ENCODE data around the gene SAC3D1.

SAC3D1 gene

GRCh38 chr11:65059959-65060824 is 19.2 kb downstream of the SAC3D1 start:
- DNase-seq (ENCODE audit: low spot score): no peak

- DNase-seq (ENCODE audit: low spot score): no peak
Observed at GRCh38 chr11:65060913-65061408, 20.0 kb downstream of the SAC3D1 start.

- DNase-seq (ENCODE audit: low spot score): no peak
Observed at GRCh38 chr11:65063532-65063931, 22.5 kb downstream of the SAC3D1 start.

- no peak for DNase-seq (ENCODE audit: low spot score)
Observed at GRCh38 chr11:65064847-65065240, 23.8 kb downstream of the SAC3D1 start.

- DNase-seq (ENCODE audit: low spot score): no peak
Observed at GRCh38 chr11:65065851-65066250, 24.8 kb downstream of the SAC3D1 start.

- no peak for DNase-seq (ENCODE audit: low spot score)
Observed at GRCh38 chr11:65066315-65066714, 25.3 kb downstream of the SAC3D1 start.

GRCh38 chr11:65066805-65067291 is 25.8 kb downstream of the SAC3D1 start:
- no peak for DNase-seq (ENCODE audit: low spot score)

GRCh38 chr11:65067446-65067845 is 26.4 kb downstream of the SAC3D1 start:
- DNase-seq (ENCODE audit: low spot score): no peak

- DNase-seq (ENCODE audit: low spot score): no peak
Observed at GRCh38 chr11:65069217-65069616, 28.2 kb downstream of the SAC3D1 start.

- DNase-seq (ENCODE audit: low spot score): no peak
Observed at GRCh38 chr11:65071907-65072630, 31.1 kb downstream of the SAC3D1 start.

- no peak for DNase-seq (ENCODE audit: low spot score)
Observed at GRCh38 chr11:65072631-65072966, 31.6 kb downstream of the SAC3D1 start.

GRCh38 chr11:65077451-65077850 is 36.4 kb downstream of the SAC3D1 start:
- peak; percentile 20 for DNase-seq (ENCODE audit: low spot score)

GRCh38 chr11:65078151-65078550 is 37.1 kb downstream of the SAC3D1 start:
- DNase-seq (ENCODE audit: low spot score): peak; percentile 50

- DNase-seq (ENCODE audit: low spot score): no peak
Observed at GRCh38 chr11:65078786-65079342, 37.9 kb downstream of the SAC3D1 start.

- DNase-seq (ENCODE audit: low spot score): no peak
Observed at GRCh38 chr11:65083134-65083833, 42.3 kb downstream of the SAC3D1 start.

GRCh38 chr11:65083834-65084597 is 43.0 kb downstream of the SAC3D1 start, which contains the start of the genes CDCA5 and ZFPL1:
Gene CDCA5, minus strand, starts transcription at chr11:65084040. Its CDS starts 62 bp downstream, at chr11:65083978.
Gene ZFPL1, plus strand, starts transcription at chr11:65084222. Its CDS starts 477 bp downstream, at chr11:65084699.
- peak; percentile 97 for DNase-seq (ENCODE audit: low spot score)

- no peak for DNase-seq (ENCODE audit: low spot score)
Observed at GRCh38 chr11:65084598-65085375, 43.8 kb downstream of the SAC3D1 start.

GRCh38 chr11:65085446-65085845 is 44.4 kb downstream of the SAC3D1 start:
- DNase-seq (ENCODE audit: low spot score): no peak

GRCh38 chr11:65086809-65087208 is 45.8 kb downstream of the SAC3D1 start:
- no peak for DNase-seq (ENCODE audit: low spot score)

GRCh38 chr11:65087216-65087615 is 46.2 kb downstream of the SAC3D1 start:
- no peak for DNase-seq (ENCODE audit: low spot score)

All from SW480 (cell line).